HG03565 (cell line): ENCODE results near the gene LCE2B.

Source experiments
- ATAC-seq: cut with Tn5 transposase; IDR thresholded peaks from one replicate; pipeline ENCODE4 v1.9.1; 2021; ENCODE audit warnings: mild to moderate bottlenecking, moderate library complexity; ENCODE audit not compliant: unreplicated experiment

Gene LCE2B

DNA sequence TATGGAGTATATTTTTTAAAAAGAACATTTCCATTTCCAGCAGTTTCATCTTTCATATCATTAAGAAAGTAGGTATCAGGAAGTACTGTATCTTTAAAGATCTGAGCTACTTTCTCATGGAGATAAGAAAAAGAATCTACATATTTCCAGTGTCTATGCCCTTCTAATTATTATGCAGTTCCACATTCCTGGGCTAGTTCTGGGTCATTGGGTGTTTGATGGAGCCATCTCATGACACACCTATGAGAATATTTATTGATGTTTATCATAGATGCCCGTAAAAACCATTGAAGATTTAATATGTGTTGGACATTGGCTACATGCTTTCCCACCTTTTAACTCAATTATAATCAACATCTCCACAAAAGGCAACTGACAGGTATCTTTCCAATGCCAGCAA lies 43.1 kb downstream of the LCE2B start:
- ATAC-seq, result no peak

DNA sequence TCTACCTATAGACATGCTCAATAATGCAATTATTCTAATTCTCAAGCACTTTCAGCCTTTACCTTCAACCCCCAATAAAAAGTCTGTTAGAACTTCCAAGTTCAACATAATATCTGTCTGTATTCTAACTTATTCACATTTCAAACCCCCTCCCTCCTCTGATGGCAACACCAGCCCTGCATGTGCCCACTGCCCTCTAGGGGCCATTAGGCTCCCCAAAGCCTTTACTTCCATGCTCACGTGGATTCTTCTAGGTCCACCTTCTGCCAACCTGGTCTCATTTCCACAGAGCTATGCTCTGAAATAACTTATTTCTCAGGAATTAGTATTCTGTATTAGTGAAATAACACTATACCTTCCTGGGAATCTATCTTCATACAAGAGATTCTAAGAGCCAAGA lies 49.7 kb downstream of the LCE2B start:
- no peak for ATAC-seq
